ENCODE measurements around the gene LCOR.

GRCh38 chr10:96960872-96961271 lies 128.8 kb downstream of the LCOR start:
- TF ChIP-seq, protein P1, sequence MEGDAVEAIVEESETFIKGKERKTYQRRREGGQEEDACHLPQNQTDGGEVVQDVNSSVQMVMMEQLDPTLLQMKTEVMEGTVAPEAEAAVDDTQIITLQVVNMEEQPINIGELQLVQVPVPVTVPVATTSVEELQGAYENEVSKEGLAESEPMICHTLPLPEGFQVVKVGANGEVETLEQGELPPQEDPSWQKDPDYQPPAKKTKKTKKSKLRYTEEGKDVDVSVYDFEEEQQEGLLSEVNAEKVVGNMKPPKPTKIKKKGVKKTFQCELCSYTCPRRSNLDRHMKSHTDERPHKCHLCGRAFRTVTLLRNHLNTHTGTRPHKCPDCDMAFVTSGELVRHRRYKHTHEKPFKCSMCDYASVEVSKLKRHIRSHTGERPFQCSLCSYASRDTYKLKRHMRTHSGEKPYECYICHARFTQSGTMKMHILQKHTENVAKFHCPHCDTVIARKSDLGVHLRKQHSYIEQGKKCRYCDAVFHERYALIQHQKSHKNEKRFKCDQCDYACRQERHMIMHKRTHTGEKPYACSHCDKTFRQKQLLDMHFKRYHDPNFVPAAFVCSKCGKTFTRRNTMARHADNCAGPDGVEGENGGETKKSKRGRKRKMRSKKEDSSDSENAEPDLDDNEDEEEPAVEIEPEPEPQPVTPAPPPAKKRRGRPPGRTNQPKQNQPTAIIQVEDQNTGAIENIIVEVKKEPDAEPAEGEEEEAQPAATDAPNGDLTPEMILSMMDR (IDR thresholded peaks at IDR 0.05 in 4 of 5, conservative IDR thresholded peaks at IDR 0.05 in 1 of 5), result no peak
- TF ChIP-seq POLR2A (IDR thresholded peaks at IDR 0.05), result no peak
